ENCODE data around the gene NTSR1.
A peak's percentile ranks its signal among the peaks of the same experiment; 100 is the strongest.

Gene NTSR1

GRCh38 chr20:62772103-62772611, 63.5 kb downstream of the NTSR1 start:
- H3K27ac Mint-ChIP-seq = no peak overlapping the region
- H3K27me3 Mint-ChIP-seq (ENCODE audit: low read depth, poor library complexity) = peaks cover 12% of the 10 kb centered on the region
- no peak for TF ChIP-seq CTCF (IDR thresholded peaks at IDR 0.05)
- no peaks in the 10 kb centered on the region for H3K36me3 Mint-ChIP-seq (ENCODE audit: low read depth)
- H3K4me3 Mint-ChIP-seq = no peak overlapping the region
- peaks cover 64% of the 10 kb centered on the region for H3K4me1 Mint-ChIP-seq
- H3K9me3 Mint-ChIP-seq = no peaks in the 10 kb centered on the region
- no peak for DNase-seq

- H3K4me1 Mint-ChIP-seq = peaks cover 65% of the 10 kb centered on the region
- no peak for TF ChIP-seq CTCF (IDR thresholded peaks at IDR 0.05)
- H3K27ac Mint-ChIP-seq = peak overlapping the region; percentile 68
- H3K9me3 Mint-ChIP-seq = no peaks in the 10 kb centered on the region
- H3K36me3 Mint-ChIP-seq (ENCODE audit: low read depth) = no peaks in the 10 kb centered on the region
- no peak overlapping the region for H3K4me3 Mint-ChIP-seq
- DNase-seq = no peak
- peaks cover 12% of the 10 kb centered on the region for H3K27me3 Mint-ChIP-seq (ENCODE audit: low read depth, poor library complexity)
Measured at GRCh38 chr20:62772619-62772989, 64.0 kb downstream of the NTSR1 start.

DNA sequence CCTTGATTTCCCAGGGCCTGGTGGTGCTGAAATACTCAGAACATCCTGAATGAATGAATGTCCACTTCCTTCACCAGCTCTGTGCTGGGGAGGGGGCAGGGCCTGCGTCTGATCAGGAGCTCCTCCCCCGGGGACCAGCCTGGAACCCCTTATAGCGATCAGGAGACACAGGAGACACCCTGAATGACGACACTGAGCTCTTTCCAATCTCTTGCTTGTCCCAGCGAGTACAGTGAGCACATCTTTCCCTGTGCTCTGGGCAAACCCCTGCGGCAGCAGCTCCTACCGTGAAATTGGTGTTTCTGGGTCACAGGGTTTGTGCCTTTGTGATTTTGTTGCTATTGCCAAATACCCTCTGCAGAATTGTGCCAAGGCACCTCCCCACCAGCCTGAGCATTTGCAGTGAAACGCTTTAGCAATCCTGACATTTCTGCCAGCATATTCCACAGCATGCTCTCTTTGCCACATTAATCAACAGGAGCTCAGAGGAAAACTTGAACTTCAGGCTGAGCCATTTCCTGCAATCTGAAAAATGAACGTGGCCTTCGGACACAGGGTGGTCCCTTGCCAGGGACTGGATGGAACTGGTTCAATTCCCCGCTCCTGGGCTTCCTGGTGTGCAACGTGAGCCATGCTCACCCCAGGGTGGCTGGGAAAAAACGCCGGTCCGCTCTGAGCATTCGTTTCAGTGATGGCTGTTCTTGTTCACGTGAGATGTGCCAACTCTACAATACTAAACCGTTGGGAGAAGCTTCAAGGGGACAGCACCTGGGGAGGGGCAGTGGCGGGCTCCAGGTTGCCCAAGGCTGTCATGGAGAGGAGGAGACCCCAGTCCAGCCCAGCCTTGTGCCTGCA, 64.6 kb downstream of the NTSR1 start:
- no peak for TF ChIP-seq CTCF (IDR thresholded peaks at IDR 0.05)
- no peaks in the 10 kb centered on the region for H3K36me3 Mint-ChIP-seq (ENCODE audit: low read depth)
- H3K4me3 Mint-ChIP-seq = no peak overlapping the region
- H3K4me1 Mint-ChIP-seq = peaks cover 63% of the 10 kb centered on the region
- peak overlapping the region; percentile 68 for H3K27ac Mint-ChIP-seq
- H3K27me3 Mint-ChIP-seq (ENCODE audit: low read depth, poor library complexity) = peaks cover 12% of the 10 kb centered on the region
- no peaks in the 10 kb centered on the region for H3K9me3 Mint-ChIP-seq
- DNase-seq = no peak

DNA sequence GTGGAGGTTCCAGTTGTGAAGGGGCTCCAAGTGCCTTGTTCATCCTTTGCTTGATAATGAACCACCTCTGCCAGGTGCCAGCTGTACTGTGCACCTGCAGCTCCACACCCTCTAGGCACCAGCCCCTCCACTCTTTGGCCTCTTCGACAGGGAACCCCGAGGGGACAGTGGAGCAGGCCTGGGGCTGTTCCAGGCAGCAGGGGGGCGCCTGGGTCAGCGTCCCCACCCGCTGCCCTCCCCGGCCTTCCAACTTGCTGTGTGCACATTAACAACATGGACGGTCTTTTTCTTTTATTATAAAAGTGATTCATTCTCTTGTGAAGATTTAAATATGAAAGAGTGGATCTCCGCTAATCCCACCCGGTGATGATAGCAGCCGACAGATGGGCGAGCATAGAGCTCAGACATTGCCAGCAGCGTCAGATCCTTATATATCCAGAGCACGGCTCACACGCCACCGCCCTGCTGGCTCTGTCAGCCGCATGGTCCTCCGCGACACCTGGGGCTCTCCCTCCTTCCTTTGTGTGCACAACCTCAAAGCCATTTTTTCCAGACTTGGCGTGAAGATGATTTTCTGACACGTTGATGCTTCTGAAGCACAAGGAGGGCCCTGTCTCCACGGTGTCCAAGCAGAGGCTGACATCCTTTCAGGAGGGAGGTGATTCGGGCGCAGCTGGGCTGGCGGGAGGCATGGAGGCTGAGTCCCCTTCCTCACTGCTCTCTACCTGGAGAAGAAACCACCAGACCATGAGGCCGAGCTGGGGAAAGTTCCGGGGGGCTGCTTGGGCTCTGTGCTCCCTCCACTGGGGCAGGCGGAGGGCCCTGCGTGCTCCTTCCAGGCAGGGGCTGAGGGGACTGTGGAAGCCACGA, 65.4 kb downstream of the NTSR1 start:
- Mint-ChIP-seq H3K9me3 (no peaks in the 10 kb centered on the region), H3K4me1 (peaks cover 54% of the 10 kb centered on the region), H3K27ac (peak overlapping the region; percentile 64), H3K4me3 (no peak overlapping the region), H3K36me3 (ENCODE audit: low read depth) (no peaks in the 10 kb centered on the region), H3K27me3 (ENCODE audit: low read depth, poor library complexity) (peaks cover 12% of the 10 kb centered on the region)
- DNase-seq = no peak
- TF ChIP-seq CTCF (IDR thresholded peaks at IDR 0.05) = no peak

DNA sequence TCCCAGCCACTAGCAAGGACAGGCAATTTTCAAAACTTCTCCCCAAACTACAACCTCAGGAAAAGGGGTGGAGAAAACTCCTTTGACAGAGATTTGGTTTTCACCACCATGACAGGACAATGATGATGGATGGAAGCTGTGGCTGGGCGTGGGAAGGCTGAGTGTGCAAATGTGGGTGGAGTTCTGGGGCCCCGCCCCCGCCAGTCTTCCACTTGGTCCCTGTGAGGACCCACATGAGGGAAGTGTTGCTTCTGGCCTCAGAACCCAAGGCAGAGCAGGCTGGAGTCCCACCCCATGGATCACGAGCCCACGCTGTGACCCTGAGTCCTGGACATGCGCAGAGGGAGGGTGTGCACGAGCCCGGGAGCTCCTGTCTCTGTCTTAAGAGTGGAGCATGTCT, 66.1 kb downstream of the NTSR1 start:
- Mint-ChIP-seq H3K4me3 (no peak overlapping the region), H3K4me1 (peaks cover 50% of the 10 kb centered on the region), H3K36me3 (ENCODE audit: low read depth) (no peaks in the 10 kb centered on the region), H3K27me3 (ENCODE audit: low read depth, poor library complexity) (peaks cover 12% of the 10 kb centered on the region), H3K27ac (no peak overlapping the region), H3K9me3 (no peaks in the 10 kb centered on the region)
- TF ChIP-seq CTCF (IDR thresholded peaks at IDR 0.05) = no peak
- DNase-seq = no peak

Data from nephron progenitor cell (in vitro differentiated cells).